HCT116 (cell line): ENCODE results near the gene OR2S2. TPM values are rescaled to one million over a fixed set of nuclear protein-coding genes. Genes with fewer than 3 reads are reported as not detected.

Experiments used
- ATAC-seq: fragments of 200-7000 bp; cut with Tn5 transposase; 2 replicates; pipeline ENCODE4 v1.9.1; 2020; ENCODE audit warnings: mild to moderate bottlenecking, moderate library complexity
- BruUV-seq: library from RNA; stranded (reverse); fragments of 400-500 nt; replicated peaks from 2 replicates; lab custom pipeline; 2021; lab: Mats Ljungman, UMichigan
- CTCF ChIA-PET: fragments of 300-600 bp; sonication (Branson Sonifier 250); formaldehyde crosslinking; loops from one replicate; lab custom pipeline; 2021; ENCODE audit warnings: antibody characterized with exemption; lab: Charles Lee
- POLR2A ChIA-PET: fragments of 300-600, 350-600 bp; sonication (Branson Sonifier 250); formaldehyde crosslinking; loops from one replicate; lab custom pipeline; 2021; ENCODE audit warnings: antibody characterized with exemption; lab: Charles Lee
- RAD21 ChIA-PET, 2 experiments: fragments of 300-600 bp; sonication (Branson Sonifier 250); formaldehyde crosslinking; loops; one replicate each; lab custom pipeline; 2023; ENCODE audit warnings: low total read pairs in 2 of 2; ENCODE audit not compliant: uncharacterized antibody in 2 of 2, unreplicated experiment in 2 of 2, low non-redundant PET in 1 of 2; lab: Charles Lee
- DNase-seq: peaks from one replicate; pipeline ENCODE4 v3.0.0-alpha.2; 2010; ENCODE audit warnings: low read depth, low spot score
- H2AFZ ChIP-seq: fragments of 200-600 bp; shearing (Covaris generic), sonication (generic); 2 replicates; pipeline ENCODE4 v1.6.1; 2017; ENCODE audit warnings: low read depth, mixed run types, mixed read lengths, antibody characterized with exemption, low read length; ENCODE audit not compliant: poor library complexity, severe bottlenecking
- H3K27ac ChIP-seq: 2 replicates; pipeline ENCODE4 v1.5.1; 2012; ENCODE audit warnings: low read depth, low read length
- H3K27me3 ChIP-seq: fragments of 200-600 bp; sonication (generic); 2 replicates; pipeline ENCODE4 v1.6.1; 2016; ENCODE audit warnings: mixed run types, low read length, mixed read lengths; ENCODE audit not compliant: insufficient read depth
- H3K36me3 ChIP-seq, 2 experiments: fragments of 200-500 bp in 1 of 2; fragments of 200-600 bp in 1 of 2; sonication (Bioruptor generic) in 1 of 2; sonication (generic) in 1 of 2; 2 replicates each; pipeline versions ENCODE4 v1.5.1 to v1.6.1; 2014 to 2016; ENCODE audit warnings: low read length in 2 of 2, inconsistent platforms in 1 of 2, mixed read lengths in 1 of 2, mixed run types in 1 of 2; ENCODE audit not compliant: insufficient read depth in 2 of 2, control insufficient read depth in 1 of 2
- H3K4me1 ChIP-seq, 2 experiments: fragments of 200-600 bp in 1 of 2; sonication (generic) in 1 of 2; 2 replicates each; pipeline versions ENCODE4 v1.5.1 to v1.6.1; 2012 to 2017; ENCODE audit warnings: low read length in 2 of 2, inconsistent platforms in 1 of 2, mild to moderate bottlenecking in 1 of 2, mixed read lengths in 1 of 2, mixed run types in 1 of 2, moderate library complexity in 1 of 2; ENCODE audit not compliant: insufficient read depth in 2 of 2, control insufficient read depth in 1 of 2
- H3K4me2 ChIP-seq: fragments of 200-600 bp; sonication (generic); 2 replicates; pipeline ENCODE4 v1.6.1; 2017; ENCODE audit warnings: mixed run types, low read length, mixed read lengths
- H3K4me3 ChIP-seq, 2 experiments: fragments of 200-600 bp in 1 of 2; sonication (generic) in 1 of 2; replicated peaks in 1 of 2; 2 replicates each; pipeline ENCODE4 v1.5.1; 2011 to 2016; ENCODE audit warnings: low read length in 2 of 2, control low read depth in 1 of 2, low read depth in 1 of 2, mild to moderate bottlenecking in 1 of 2, mixed read lengths in 1 of 2, mixed run types in 1 of 2
- H3K79me2 ChIP-seq: fragments of 200-600 bp; sonication (generic); 2 replicates; pipeline ENCODE4 v1.6.1; 2017; ENCODE audit warnings: mild to moderate bottlenecking, mixed run types, low read length, moderate library complexity, mixed read lengths; ENCODE audit not compliant: insufficient read depth
- H3K9ac ChIP-seq: fragments of 200-600 bp; sonication (generic); 2 replicates; pipeline ENCODE4 v1.6.1; 2016; ENCODE audit warnings: low read length, mixed read lengths
- H3K9me2 ChIP-seq: fragments of 200-600 bp; sonication (generic), shearing (Covaris generic); 2 replicates; pipeline ENCODE4 v1.6.1; 2017; ENCODE audit warnings: mixed run types, mild to moderate bottlenecking, moderate library complexity; ENCODE audit not compliant: insufficient read depth
- H3K9me3 ChIP-seq, 2 experiments: fragments of 200-500 bp in 1 of 2; fragments of 200-600 bp in 1 of 2; sonication (Bioruptor generic) in 1 of 2; sonication (generic) in 1 of 2; 2 replicates each; pipeline ENCODE4 v1.6.1; 2014 to 2017; ENCODE audit warnings: low read length in 2 of 2, mixed read lengths in 2 of 2, inconsistent platforms in 1 of 2, low read depth in 1 of 2, mild to moderate bottlenecking in 1 of 2, mixed run types in 1 of 2, moderate library complexity in 1 of 2; ENCODE audit not compliant: control insufficient read depth in 1 of 2, insufficient read depth in 1 of 2
- H4K20me1 ChIP-seq: fragments of 200-600 bp; sonication (generic), shearing (Covaris generic); 2 replicates; pipeline ENCODE4 v1.6.1; 2017; ENCODE audit warnings: mixed run types, mild to moderate bottlenecking, moderate library complexity; ENCODE audit not compliant: insufficient read depth
- EGR1 ChIP-seq: IDR thresholded peaks from 2 replicates; pipeline ENCODE4 v1.6.1; 2012; ENCODE audit warnings: low read depth
- FOSL1 ChIP-seq: IDR thresholded peaks from 2 replicates; pipeline ENCODE4 v1.6.1; 2012; ENCODE audit warnings: low read depth
- JUND ChIP-seq: IDR thresholded peaks from 2 replicates; pipeline ENCODE4 v1.6.1; 2012
- POLR2AphosphoS5 ChIP-seq: IDR thresholded peaks from 2 replicates; pipeline ENCODE4 v1.6.1; 2011; ENCODE audit warnings: mild to moderate bottlenecking, low read depth, low read length, moderate library complexity
- RAD21 ChIP-seq: IDR thresholded peaks from 2 replicates; pipeline ENCODE4 v1.6.1; 2012; ENCODE audit warnings: low read depth, mild to moderate bottlenecking
- SIN3A ChIP-seq: IDR thresholded peaks from 2 replicates; pipeline ENCODE4 v1.6.1; 2012; ENCODE audit warnings: low read depth
- SP1 ChIP-seq: IDR thresholded peaks from 2 replicates; pipeline ENCODE4 v1.6.1; 2012; ENCODE audit warnings: low read depth
- SRF ChIP-seq: IDR thresholded peaks from 2 replicates; pipeline ENCODE4 v1.6.1; 2012; ENCODE audit warnings: low read depth
- intact Hi-C: fragments of 100-400 bp; cut with micrococcal nuclease; formaldehyde crosslinking; loops from 2 replicates; pipeline ENCODE4 v1.10.0; 2022
- total RNA-seq: library from RNA; stranded (reverse); gene quantifications from one replicate; pipeline ENCODE4 v1.2.1, GENCODE V29; 2021; ENCODE audit not compliant: unreplicated experiment
- TF ChIP-seq, protein P1 (sequence below): IDR thresholded peaks from 2 replicates; pipeline ENCODE4 v1.6.1; 2012
- TF ChIP-seq, protein P2 (sequence below): IDR thresholded peaks from 2 replicates; pipeline ENCODE4 v1.6.1; 2012; ENCODE audit warnings: low read depth
- TF ChIP-seq, protein P3 (sequence below): IDR thresholded peaks from 2 replicates; pipeline ENCODE4 v1.6.1; 2012

Gene OR2S2
- total RNA-seq, 1 experiment from 2014 or later, result not detected

DNA sequence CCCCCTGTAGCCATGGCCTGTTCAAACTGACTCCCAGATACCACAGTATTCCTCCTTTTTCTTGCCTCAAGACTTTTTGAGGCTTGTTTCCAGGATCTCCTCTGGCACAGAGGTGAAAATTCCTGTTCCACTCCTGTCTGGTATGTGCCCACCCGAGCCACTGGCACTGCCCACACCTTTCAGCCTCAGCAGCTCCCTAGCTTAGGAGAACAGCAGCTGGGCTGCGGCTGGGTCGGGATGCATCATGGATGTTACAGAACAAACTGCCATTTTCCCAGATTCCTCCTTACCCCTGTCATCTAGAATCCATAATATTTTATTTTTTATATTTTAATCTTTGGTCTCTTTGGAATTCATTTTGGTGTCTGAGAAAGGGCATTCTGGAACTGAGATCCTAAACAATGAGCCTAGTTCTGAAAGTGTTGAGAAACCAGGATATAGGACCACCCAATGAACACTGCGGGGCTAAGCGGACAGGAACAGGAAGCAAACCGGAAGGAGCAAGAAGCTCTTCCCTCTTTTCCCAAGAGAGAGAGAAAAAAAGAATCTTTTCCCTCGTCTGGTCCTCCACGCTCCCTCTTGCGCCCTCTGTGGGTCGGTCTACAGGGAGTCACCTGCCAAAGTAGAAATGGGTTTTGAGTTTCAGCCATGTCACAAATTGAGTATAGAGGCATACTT lies 12.5 kb downstream of the OR2S2 start (continued):
- TF ChIP-seq RAD21, result peak; percentile 63
- peak; percentile 68 for TF ChIP-seq POLR2AphosphoS5
- no peak for TF ChIP-seq SIN3A
- TF ChIP-seq, protein P1, sequence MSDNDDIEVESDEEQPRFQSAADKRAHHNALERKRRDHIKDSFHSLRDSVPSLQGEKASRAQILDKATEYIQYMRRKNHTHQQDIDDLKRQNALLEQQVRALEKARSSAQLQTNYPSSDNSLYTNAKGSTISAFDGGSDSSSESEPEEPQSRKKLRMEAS, result peak; percentile 64; the same call in 1 of the 2 replicates
- no peak for TF ChIP-seq EGR1
- TF ChIP-seq, protein P2, sequence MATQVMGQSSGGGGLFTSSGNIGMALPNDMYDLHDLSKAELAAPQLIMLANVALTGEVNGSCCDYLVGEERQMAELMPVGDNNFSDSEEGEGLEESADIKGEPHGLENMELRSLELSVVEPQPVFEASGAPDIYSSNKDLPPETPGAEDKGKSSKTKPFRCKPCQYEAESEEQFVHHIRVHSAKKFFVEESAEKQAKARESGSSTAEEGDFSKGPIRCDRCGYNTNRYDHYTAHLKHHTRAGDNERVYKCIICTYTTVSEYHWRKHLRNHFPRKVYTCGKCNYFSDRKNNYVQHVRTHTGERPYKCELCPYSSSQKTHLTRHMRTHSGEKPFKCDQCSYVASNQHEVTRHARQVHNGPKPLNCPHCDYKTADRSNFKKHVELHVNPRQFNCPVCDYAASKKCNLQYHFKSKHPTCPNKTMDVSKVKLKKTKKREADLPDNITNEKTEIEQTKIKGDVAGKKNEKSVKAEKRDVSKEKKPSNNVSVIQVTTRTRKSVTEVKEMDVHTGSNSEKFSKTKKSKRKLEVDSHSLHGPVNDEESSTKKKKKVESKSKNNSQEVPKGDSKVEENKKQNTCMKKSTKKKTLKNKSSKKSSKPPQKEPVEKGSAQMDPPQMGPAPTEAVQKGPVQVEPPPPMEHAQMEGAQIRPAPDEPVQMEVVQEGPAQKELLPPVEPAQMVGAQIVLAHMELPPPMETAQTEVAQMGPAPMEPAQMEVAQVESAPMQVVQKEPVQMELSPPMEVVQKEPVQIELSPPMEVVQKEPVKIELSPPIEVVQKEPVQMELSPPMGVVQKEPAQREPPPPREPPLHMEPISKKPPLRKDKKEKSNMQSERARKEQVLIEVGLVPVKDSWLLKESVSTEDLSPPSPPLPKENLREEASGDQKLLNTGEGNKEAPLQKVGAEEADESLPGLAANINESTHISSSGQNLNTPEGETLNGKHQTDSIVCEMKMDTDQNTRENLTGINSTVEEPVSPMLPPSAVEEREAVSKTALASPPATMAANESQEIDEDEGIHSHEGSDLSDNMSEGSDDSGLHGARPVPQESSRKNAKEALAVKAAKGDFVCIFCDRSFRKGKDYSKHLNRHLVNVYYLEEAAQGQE, result no peak
- peak; percentile 14; the same call in 1 of the 2 replicates for TF ChIP-seq SP1
- TF ChIP-seq JUND, result no peak
- TF ChIP-seq FOSL1, result no peak

DNA sequence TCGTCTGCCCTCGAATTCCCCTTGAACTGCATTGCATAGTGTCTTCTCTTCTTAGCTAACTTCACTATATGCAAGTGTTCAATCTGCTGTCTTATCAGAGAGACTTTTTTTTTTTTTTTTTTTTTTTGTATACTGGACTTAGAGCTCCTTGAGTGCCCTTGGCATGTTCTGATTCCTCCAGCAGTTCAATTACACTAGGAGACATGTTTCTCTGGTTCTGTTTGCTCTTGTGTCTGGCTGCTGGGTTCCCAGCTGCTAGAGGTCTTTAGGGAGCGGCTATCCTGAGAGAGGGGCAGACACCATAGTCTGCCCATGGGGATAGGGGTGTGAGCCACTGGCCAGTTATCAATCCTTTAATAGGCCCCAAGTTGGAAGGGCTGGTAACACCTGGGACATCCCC lies 13.1 kb downstream of the OR2S2 start:
- no peaks in the 10 kb centered on the region for H3K36me3 ChIP-seq
- peaks cover 9 to 27% of the 10 kb centered on the region in 2 experiments; a peak in 3 of 4 replicates for H3K4me1 ChIP-seq
- H3K4me3 ChIP-seq, result peak overlapping the region; percentile 54 to 61; a peak in 3 of 4 replicates
- no peak overlapping the region for H3K27ac ChIP-seq
- DNase-seq, result no peak
- peak overlapping the region; percentile 36 for H3K9ac ChIP-seq
- POLR2A ChIA-PET, result interaction anchor here (0.6 to 1.8 kb wide), 4 partner anchors 10 to 821 kb away, joined by 3 to 4 read pairs (median 3); no protein-coding TSS in a partner anchor
- intact Hi-C loops, result no loop called here
- H3K79me2 ChIP-seq, result no peaks in the 10 kb centered on the region
- no peak for TF ChIP-seq SRF
- TF ChIP-seq, protein P3, sequence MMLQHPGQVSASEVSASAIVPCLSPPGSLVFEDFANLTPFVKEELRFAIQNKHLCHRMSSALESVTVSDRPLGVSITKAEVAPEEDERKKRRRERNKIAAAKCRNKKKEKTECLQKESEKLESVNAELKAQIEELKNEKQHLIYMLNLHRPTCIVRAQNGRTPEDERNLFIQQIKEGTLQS, result no peak
- H3K9me2 ChIP-seq, result no peaks in the 10 kb centered on the region
- CTCF ChIA-PET, result interaction anchor here (0.8 to 3.1 kb wide), 10 partner anchors 9 to 119 kb away, joined by 3 to 32 read pairs (median 5); partner anchors contain the start of gene OR2S2
- no peak overlapping the region for H2AFZ ChIP-seq
- no TSS peak for BruUV-seq
- peak overlapping the region; percentile 81 for H3K4me2 ChIP-seq
- H4K20me1 ChIP-seq, result no peaks in the 10 kb centered on the region
- ATAC-seq, result no peak
- H3K27me3 ChIP-seq, result no peaks in the 10 kb centered on the region
- RAD21 ChIA-PET, result interaction anchor here in 1 of 2 experiments (2.0 kb wide), 1 partner anchor 33 kb away, joined by 6 read pairs; no protein-coding TSS in a partner anchor
- H3K9me3 ChIP-seq, result no peaks in the 10 kb centered on the region
